GM12878 (cell line): ENCODE results near the gene ELN. TPM values are rescaled to one million over a fixed set of nuclear protein-coding genes. Genes with fewer than 3 reads are reported as not detected.

Experiments used
- ATAC-seq: fragments of 200-7000 bp; cut with Tn5 transposase; 3 replicates; pipeline ENCODE4 v1.9.1; 2020; ENCODE audit warnings: mild to moderate bottlenecking, moderate library complexity
- BruUV-seq: library from RNA; stranded (reverse); fragments of 400-500 nt; replicated peaks from 2 replicates; lab custom pipeline; 2021; lab: Mats Ljungman, UMichigan
- CTCF ChIA-PET: fragments of 300-600 bp; sonication (Branson Sonifier 250); formaldehyde crosslinking; extraction: SDS; loops from one replicate; lab custom pipeline; 2021; ENCODE audit warnings: inconsistent platforms; lab: Yijun Ruan, JAX
- POLR2A ChIA-PET: fragments of 350-600 bp; formaldehyde crosslinking; extraction: SDS; loops from one replicate; lab custom pipeline; 2021; ENCODE audit warnings: inconsistent platforms; lab: Charles Lee
- RAD21 ChIA-PET: fragments of 300-600 bp; sonication (Branson Sonifier 250); formaldehyde crosslinking; loops from one replicate; lab custom pipeline; 2023; ENCODE audit warnings: antibody characterized with exemption; ENCODE audit not compliant: unreplicated experiment; lab: Charles Lee
- SMC1A ChIA-PET: fragments of 300-600 bp; sonication (Branson Sonifier 250); formaldehyde crosslinking; loops from one replicate; lab custom pipeline; 2023; ENCODE audit not compliant: unreplicated experiment, uncharacterized antibody; lab: Charles Lee
- DNase-seq: peaks from one replicate; pipeline ENCODE4 v3.0.0-alpha.2; 2011; ENCODE audit warnings: low read depth, low spot score
- FAIRE-seq: peaks from 3 replicates; lab custom pipeline; 2011; peaks lifted over from hg19 to GRCh38; lab: Jason Lieb, UNC
- H2AFZ ChIP-seq: 2 replicates; pipeline ENCODE4 v1.6.0; 2011; ENCODE audit warnings: low read depth, low read length, control low read depth; ENCODE audit not compliant: control insufficient read depth
- H3K27ac ChIP-seq: 2 replicates; pipeline ENCODE4 v1.5.1; 2011; ENCODE audit warnings: control low read depth; ENCODE audit not compliant: control insufficient read depth, insufficient read depth
- H3K27me3 ChIP-seq, 2 experiments: replicated peaks in 1 of 2; 2 replicates each; pipeline versions ENCODE4 v1.6.0 to v1.6.1; 2011; ENCODE audit warnings: low read length in 1 of 2; ENCODE audit not compliant: control insufficient read depth in 2 of 2, insufficient read depth in 2 of 2
- H3K36me3 ChIP-seq, 2 experiments: 2 replicates each; pipeline ENCODE4 v1.5.1; 2011; ENCODE audit warnings: low read length in 1 of 2; ENCODE audit not compliant: control insufficient read depth in 2 of 2, insufficient read depth in 2 of 2
- H3K4me1 ChIP-seq: 2 replicates; pipeline ENCODE4 v1.6.1; 2011; ENCODE audit warnings: mild to moderate bottlenecking, low read length, moderate library complexity, mixed read lengths; ENCODE audit not compliant: control insufficient read depth, insufficient read depth
- H3K4me2 ChIP-seq: 2 replicates; pipeline ENCODE4 v1.6.0; 2011; ENCODE audit warnings: control low read depth; ENCODE audit not compliant: control insufficient read depth, insufficient read depth
- H3K4me3 ChIP-seq: fragments of 200-600 bp; sonication (generic); 2 replicates; pipeline ENCODE4 v1.5.1; 2016
- H3K79me2 ChIP-seq: 2 replicates; pipeline ENCODE4 v1.6.0; 2011; ENCODE audit warnings: low read length; ENCODE audit not compliant: control insufficient read depth, insufficient read depth
- H3K9ac ChIP-seq: 2 replicates; pipeline ENCODE4 v1.8.0; 2011; ENCODE audit warnings: low read length, control low read depth, mixed read lengths; ENCODE audit not compliant: control insufficient read depth, insufficient read depth
- H3K9me3 ChIP-seq: replicated peaks from 3 replicates; pipeline ENCODE4 v1.5.1; 2011; ENCODE audit warnings: mild to moderate bottlenecking, low read length; ENCODE audit not compliant: control insufficient read depth, insufficient read depth
- H4K20me1 ChIP-seq: 2 replicates; pipeline ENCODE4 v1.6.0; 2011; ENCODE audit not compliant: control insufficient read depth, insufficient read depth
- BMI1 ChIP-seq: fragments of 450-650 bp; IDR thresholded peaks from 2 replicates; pipeline ENCODE4 v1.6.1; 2016; ENCODE audit warnings: mild to moderate bottlenecking, moderate library complexity, borderline replicate concordance
- CBX3 ChIP-seq: fragments of 200-600 bp; sonication (generic); IDR thresholded peaks from 2 replicates; pipeline ENCODE4 v1.6.1; 2016; ENCODE audit warnings: low read depth, borderline replicate concordance
- CBX5 ChIP-seq: sonication (generic); IDR thresholded peaks from 2 replicates; pipeline ENCODE4 v1.6.1; 2016; ENCODE audit warnings: low read depth, moderate library complexity, mild to moderate bottlenecking, inconsistent platforms
- DPF2 ChIP-seq: fragments of 450-650 bp; IDR thresholded peaks from 2 replicates; pipeline ENCODE4 v1.6.1; 2017; ENCODE audit warnings: mild to moderate bottlenecking
- ESRRA ChIP-seq: IDR thresholded peaks from 2 replicates; pipeline ENCODE4 v1.6.1; 2012; ENCODE audit warnings: mild to moderate bottlenecking, low read length, improper control_type of control experiment
- HDAC2 ChIP-seq: fragments of 200-600 bp; sonication (generic); IDR thresholded peaks from 2 replicates; pipeline ENCODE4 v1.6.1; 2017
- HDGF ChIP-seq: fragments of 450-650 bp; IDR thresholded peaks from 2 replicates; pipeline ENCODE4 v1.6.1; 2016; ENCODE audit warnings: antibody characterized with exemption
- JUND ChIP-seq: IDR thresholded peaks from 2 replicates; pipeline ENCODE4 v1.6.1; 2012; ENCODE audit warnings: low read depth, mild to moderate bottlenecking, low read length, improper control_type of control experiment, moderate library complexity
- KDM1A ChIP-seq: fragments of 200-600 bp; sonication (generic); IDR thresholded peaks from 2 replicates; pipeline ENCODE4 v1.6.1; 2016; ENCODE audit warnings: borderline replicate concordance
- MYC ChIP-seq: IDR thresholded peaks from 2 replicates; pipeline ENCODE4 v1.6.1; 2011; ENCODE audit warnings: mild to moderate bottlenecking, low read length, moderate library complexity, inconsistent platforms; ENCODE audit not compliant: insufficient read depth, insufficient replicate concordance, insufficient read length, severe bottlenecking
- NR2C2 ChIP-seq: IDR thresholded peaks from 2 replicates; pipeline ENCODE4 v1.6.1; 2011; ENCODE audit warnings: borderline replicate concordance, low read depth; ENCODE audit not compliant: control insufficient read depth, insufficient read length
- PAX5 ChIP-seq: IDR thresholded peaks from 2 replicates; pipeline ENCODE4 v1.6.1; 2011; ENCODE audit warnings: low read depth, low read length, borderline replicate concordance
- ZBTB11 ChIP-seq: fragments of 450-650 bp; formaldehyde crosslinking; IDR thresholded peaks from 2 replicates; pipeline ENCODE4 v1.5.0; 2022; ENCODE audit warnings: mild to moderate bottlenecking, missing genetic modification characterization
- ZNF687 ChIP-seq: fragments of 450-650 bp; IDR thresholded peaks from 2 replicates; pipeline ENCODE4 v1.6.1; 2017; ENCODE audit warnings: mild to moderate bottlenecking, moderate library complexity
- WGBS: methylation state at CpG from one replicate; pipeline ENCODE4 v1.1.6; 2016; ENCODE audit warnings: low lambda C conversion rate; ENCODE audit not compliant: insufficient replicate concordance, insufficient coverage; ENCODE audit errors: missing lambda C conversion rate; 5-methylcytosine and 5-hydroxymethylcytosine counted together
- in situ Hi-C: fragments of 300-500 bp; cut with MboI; formaldehyde crosslinking; loops from 9 replicates; pipeline ENCODE4 v1.14.3; 2018; ENCODE audit warnings: mixed read lengths
- intact Hi-C: fragments of 100-400 bp; cut with micrococcal nuclease; formaldehyde crosslinking; loops from one replicate; pipeline ENCODE4 v1.14.2; 2022; ENCODE audit not compliant: unreplicated experiment
- polyA plus RNA-seq, 11 experiments: library from polyadenylated mRNA; depleted of rRNA in 4 of 11; unstranded in 6 of 11; stranded (reverse) in 5 of 11; fragments of >200 nt; fragmentation: Nextera tagmentation in 4 of 11; fragmentation: Illumina TruSeq in 1 of 11; extraction: Ambion mirVana in 4 of 11; extraction: Trizol in 1 of 11; gene quantifications; 1 replicate in 1 of 11; 2 replicates in 10 of 11; pipeline versions ENCODE4 v1.2.1 to v1.2.3, GENCODE V29; 2011 to 2016; ENCODE audit warnings: inconsistent platforms in 2 of 11, missing spikeins in 2 of 11, low read depth in 1 of 11
- total RNA-seq, 4 experiments: library from RNA; depleted of rRNA in 3 of 4; stranded (reverse); fragments of >200 nt in 3 of 4; fragmentation: Illumina TruSeq in 1 of 4; extraction: Trizol in 1 of 4; gene quantifications; 2 replicates each; pipeline versions ENCODE4 v1.2.1 to v1.2.3, GENCODE V29; 2013 to 2021

Gene ELN
- total and polyA plus RNA-seq, 10 of the 15 experiments (the other 5 are each of a cell fraction or from before 2014, with no cell fraction given), result 0.08 to 0.27 (median 0.23) TPM; not detected in 7

GRCh38 chr7:74021546-74022320 lies 6.2 kb upstream of the ELN start:
- intact Hi-C loops (no loop called here), in situ Hi-C loops (loop anchor here (5.0 kb wide), 1 partner anchor 154 kb away; no protein-coding TSS in a partner anchor)
- DNase-seq, result no peak
- Histone ChIP-seq H3K79me2 (no peaks in the 10 kb centered on the region), H3K9me3 (no peaks in the 10 kb centered on the region), H3K4me1 (no peaks in the 10 kb centered on the region), H4K20me1 (no peaks in the 10 kb centered on the region), H3K4me3 (no peak overlapping the region), H3K4me2 (no peak overlapping the region), H3K36me3 (no peaks in the 10 kb centered on the region), H3K9ac (no peak overlapping the region), H3K27me3 (peaks cover 2% of the 10 kb centered on the region in 2 experiments; a peak in 3 of 4 replicates), H3K27ac (no peak overlapping the region), H2AFZ (no peak overlapping the region)
- ChIA-PET SMC1A (no interaction called here), CTCF (interaction anchor here (0.6 kb wide), 1 partner anchor 293 kb away, joined by 3 read pairs; no protein-coding TSS in a partner anchor), RAD21 (interaction anchor here (1.1 kb wide), 1 partner anchor 13 kb away, joined by 3 read pairs; no protein-coding TSS in a partner anchor), POLR2A (no interaction called here)
- FAIRE-seq, result no peak
- WGBS, result 58% methylated on average over 21 of the region's 26 CpGs
- ATAC-seq, result no peak
- TF ChIP-seq PAX5 (no peak), HDGF (no peak), KDM1A (no peak), CBX5 (no peak), CBX3 (no peak), MYC (no peak), ESRRA (no peak), NR2C2 (no peak), ZBTB11 (CRISPR knock-in tag) (no peak), ZNF687 (no peak), HDAC2 (no peak), BMI1 (no peak), JUND (no peak), DPF2 (no peak)
- BruUV-seq, result no TSS peak
